SK-N-SH treated with all-trans-retinoic acid at 6 μM for 48 hours (cell line): ENCODE data around the gene HAAO.

ENCODE experiments used
- ATAC-seq: fragments of 200-7000 bp; cut with Tn5 transposase; 3 replicates; pipeline ENCODE4 v1.9.1; 2020; ENCODE audit warnings: mild to moderate bottlenecking, moderate library complexity
- BACH2 ChIP-seq: fragments of 250-450 bp; sonication (Bioruptor Pico); IDR thresholded peaks from 2 replicates; pipeline ENCODE4 v1.9.0; 2021; ENCODE audit warnings: mild to moderate bottlenecking, borderline replicate concordance
- CSDC2 ChIP-seq: fragments of 250-450 bp; sonication (Bioruptor Pico); IDR thresholded peaks from 2 replicates; pipeline ENCODE4 v1.5.0; 2020; ENCODE audit warnings: mild to moderate bottlenecking, moderate library complexity
- ESRRG ChIP-seq: fragments of 250-450 bp; sonication (Bioruptor Pico); IDR thresholded peaks from 2 replicates; pipeline ENCODE4 v1.6.1; 2021; ENCODE audit warnings: mild to moderate bottlenecking
- GLIS3 ChIP-seq: fragments of 250-450 bp; sonication (Bioruptor Pico); IDR thresholded peaks from 2 replicates; pipeline ENCODE4 v1.5.0; 2020; ENCODE audit warnings: mild to moderate bottlenecking, moderate library complexity
- ISL1 ChIP-seq: fragments of 250-450 bp; sonication (Bioruptor Pico); IDR thresholded peaks from 2 replicates; pipeline ENCODE4 v2.1.2; 2022; ENCODE audit warnings: mild to moderate bottlenecking, moderate library complexity
- OSR1 ChIP-seq: fragments of 250-450 bp; sonication (Bioruptor Pico); IDR thresholded peaks from 2 replicates; pipeline ENCODE4 v1.8.0; 2022; ENCODE audit warnings: moderate library complexity, mild to moderate bottlenecking, inconsistent platforms
- RARB ChIP-seq: fragments of 250-450 bp; sonication (Bioruptor Pico); IDR thresholded peaks from 2 replicates; pipeline ENCODE4 v1.8.0; 2021; ENCODE audit warnings: mild to moderate bottlenecking, moderate library complexity
- TOX ChIP-seq: fragments of 250-450 bp; sonication (Bioruptor Pico); IDR thresholded peaks from 2 replicates; pipeline ENCODE4 v1.8.0; 2021; ENCODE audit warnings: mild to moderate bottlenecking, moderate library complexity, borderline replicate concordance
- ZC3H10 ChIP-seq: fragments of 250-450 bp; sonication (Bioruptor Pico); IDR thresholded peaks from 2 replicates; pipeline ENCODE4 v1.5.1; 2021; ENCODE audit warnings: mild to moderate bottlenecking, moderate library complexity
- ZFP3 ChIP-seq: fragments of 250-450 bp; sonication (Bioruptor Pico); IDR thresholded peaks from 2 replicates; pipeline ENCODE4 v1.5.0; 2020; ENCODE audit warnings: mild to moderate bottlenecking, moderate library complexity
- ZFP30 ChIP-seq: fragments of 450-650 bp; formaldehyde crosslinking; IDR thresholded peaks from 2 replicates; pipeline ENCODE4 v1.5.0; 2022; ENCODE audit warnings: mild to moderate bottlenecking, moderate library complexity
- ZNF565 ChIP-seq: fragments of 450-650 bp; formaldehyde crosslinking; conservative IDR thresholded peaks from 2 replicates; pipeline ENCODE4 v1.5.0; 2020; ENCODE audit warnings: low read depth, mild to moderate bottlenecking, moderate library complexity
- ZNF70 ChIP-seq: fragments of 450-650 bp; formaldehyde crosslinking; IDR thresholded peaks from 2 replicates; pipeline ENCODE4 v1.5.0; 2020; ENCODE audit warnings: mild to moderate bottlenecking, moderate library complexity
- ZNF8 ChIP-seq: fragments of 450-650 bp; formaldehyde crosslinking; IDR thresholded peaks from 2 replicates; pipeline ENCODE4 v1.5.0; 2020; ENCODE audit warnings: mild to moderate bottlenecking, moderate library complexity
- TF ChIP-seq, protein P1 (sequence below): fragments of 250-450 bp; sonication (Bioruptor Pico); IDR thresholded peaks from 2 replicates; pipeline ENCODE4 v1.5.1; 2021; ENCODE audit warnings: mild to moderate bottlenecking, moderate library complexity
- TF ChIP-seq, protein P2 (sequence below): fragments of 250-450 bp; sonication (Bioruptor Pico); IDR thresholded peaks from 2 replicates; pipeline ENCODE4 v1.5.1; 2020; ENCODE audit warnings: low read depth, mild to moderate bottlenecking, moderate library complexity
- TF ChIP-seq, protein P3 (sequence below): fragments of 250-450 bp; sonication (Bioruptor Pico); IDR thresholded peaks from 2 replicates; pipeline ENCODE4 v1.5.0; 2020; ENCODE audit warnings: mild to moderate bottlenecking, moderate library complexity
- TF ChIP-seq, protein P4 (sequence below): fragments of 250-450 bp; sonication (Bioruptor Pico); IDR thresholded peaks from 2 replicates; pipeline ENCODE4 v1.8.0; 2020; ENCODE audit warnings: mild to moderate bottlenecking, moderate library complexity, borderline replicate concordance

HAAO gene

DNA sequence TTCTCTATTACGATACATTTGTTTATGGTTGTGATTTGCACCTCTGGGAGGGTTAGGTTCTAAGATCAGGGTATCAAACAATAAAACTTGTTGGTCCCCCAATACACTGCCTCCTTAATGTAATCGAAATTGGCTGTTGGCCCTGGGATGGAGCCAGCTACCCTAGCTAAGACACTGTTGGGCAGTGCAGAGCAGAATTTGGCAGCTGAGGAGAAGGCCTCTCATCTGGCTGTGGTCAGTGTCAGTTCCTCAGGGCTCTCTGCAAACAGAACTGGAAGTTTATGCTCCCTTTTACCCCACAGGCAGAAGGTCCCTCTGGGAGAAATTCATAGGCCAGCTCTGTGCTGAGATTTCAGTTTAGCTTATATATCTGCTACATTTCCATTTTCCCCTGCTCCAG lies 8.6 kb upstream of the HAAO start:
- peak; percentile 60 for ATAC-seq
- TF ChIP-seq TOX (no peak), ZFP3 (no peak), BACH2 (CRISPR knock-in tag) (no peak), ZFP30 (no peak)
- TF ChIP-seq, protein P1, sequence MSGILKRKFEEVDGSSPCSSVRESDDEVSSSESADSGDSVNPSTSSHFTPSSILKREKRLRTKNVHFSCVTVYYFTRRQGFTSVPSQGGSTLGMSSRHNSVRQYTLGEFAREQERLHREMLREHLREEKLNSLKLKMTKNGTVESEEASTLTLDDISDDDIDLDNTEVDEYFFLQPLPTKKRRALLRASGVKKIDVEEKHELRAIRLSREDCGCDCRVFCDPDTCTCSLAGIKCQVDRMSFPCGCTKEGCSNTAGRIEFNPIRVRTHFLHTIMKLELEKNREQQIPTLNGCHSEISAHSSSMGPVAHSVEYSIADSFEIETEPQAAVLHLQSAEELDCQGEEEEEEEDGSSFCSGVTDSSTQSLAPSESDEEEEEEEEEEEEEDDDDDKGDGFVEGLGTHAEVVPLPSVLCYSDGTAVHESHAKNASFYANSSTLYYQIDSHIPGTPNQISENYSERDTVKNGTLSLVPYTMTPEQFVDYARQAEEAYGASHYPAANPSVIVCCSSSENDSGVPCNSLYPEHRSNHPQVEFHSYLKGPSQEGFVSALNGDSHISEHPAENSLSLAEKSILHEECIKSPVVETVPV (CRISPR knock-in tag): no peak
- TF ChIP-seq, protein P2, sequence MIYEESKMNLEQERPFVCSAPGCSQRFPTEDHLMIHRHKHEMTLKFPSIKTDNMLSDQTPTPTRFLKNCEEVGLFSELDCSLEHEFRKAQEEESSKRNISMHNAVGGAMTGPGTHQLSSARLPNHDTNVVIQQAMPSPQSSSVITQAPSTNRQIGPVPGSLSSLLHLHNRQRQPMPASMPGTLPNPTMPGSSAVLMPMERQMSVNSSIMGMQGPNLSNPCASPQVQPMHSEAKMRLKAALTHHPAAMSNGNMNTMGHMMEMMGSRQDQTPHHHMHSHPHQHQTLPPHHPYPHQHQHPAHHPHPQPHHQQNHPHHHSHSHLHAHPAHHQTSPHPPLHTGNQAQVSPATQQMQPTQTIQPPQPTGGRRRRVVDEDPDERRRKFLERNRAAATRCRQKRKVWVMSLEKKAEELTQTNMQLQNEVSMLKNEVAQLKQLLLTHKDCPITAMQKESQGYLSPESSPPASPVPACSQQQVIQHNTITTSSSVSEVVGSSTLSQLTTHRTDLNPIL (CRISPR knock-in tag): no peak
- TF ChIP-seq, all 23 proteins: peak for 0

DNA sequence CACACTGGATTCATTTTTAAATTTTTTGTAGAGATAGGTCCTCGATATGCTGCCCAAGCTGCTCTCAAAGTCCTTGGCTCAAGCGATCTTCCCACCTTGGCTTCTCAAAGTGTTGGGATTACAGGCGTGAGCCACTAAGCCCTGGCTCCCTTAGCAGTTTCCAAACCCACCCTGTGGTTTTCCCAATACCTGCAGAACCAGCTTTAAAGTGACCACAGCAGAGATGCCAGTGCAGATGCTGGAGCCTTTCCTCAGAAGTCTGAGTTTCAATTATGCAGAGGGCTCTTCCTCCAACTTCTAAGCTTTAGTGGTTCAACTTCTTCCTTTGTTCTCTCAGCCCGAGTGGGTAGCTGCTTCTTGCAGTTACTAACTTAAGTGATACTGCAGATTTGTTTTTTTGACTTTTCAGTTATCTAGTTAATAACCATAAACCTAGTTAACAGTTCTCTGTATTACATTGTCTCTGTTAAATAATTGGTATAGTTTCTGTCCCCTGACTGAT lies 8.1 kb upstream of the HAAO start:
- TF ChIP-seq, protein P1 (CRISPR knock-in tag): no peak
- TF ChIP-seq, protein P3, sequence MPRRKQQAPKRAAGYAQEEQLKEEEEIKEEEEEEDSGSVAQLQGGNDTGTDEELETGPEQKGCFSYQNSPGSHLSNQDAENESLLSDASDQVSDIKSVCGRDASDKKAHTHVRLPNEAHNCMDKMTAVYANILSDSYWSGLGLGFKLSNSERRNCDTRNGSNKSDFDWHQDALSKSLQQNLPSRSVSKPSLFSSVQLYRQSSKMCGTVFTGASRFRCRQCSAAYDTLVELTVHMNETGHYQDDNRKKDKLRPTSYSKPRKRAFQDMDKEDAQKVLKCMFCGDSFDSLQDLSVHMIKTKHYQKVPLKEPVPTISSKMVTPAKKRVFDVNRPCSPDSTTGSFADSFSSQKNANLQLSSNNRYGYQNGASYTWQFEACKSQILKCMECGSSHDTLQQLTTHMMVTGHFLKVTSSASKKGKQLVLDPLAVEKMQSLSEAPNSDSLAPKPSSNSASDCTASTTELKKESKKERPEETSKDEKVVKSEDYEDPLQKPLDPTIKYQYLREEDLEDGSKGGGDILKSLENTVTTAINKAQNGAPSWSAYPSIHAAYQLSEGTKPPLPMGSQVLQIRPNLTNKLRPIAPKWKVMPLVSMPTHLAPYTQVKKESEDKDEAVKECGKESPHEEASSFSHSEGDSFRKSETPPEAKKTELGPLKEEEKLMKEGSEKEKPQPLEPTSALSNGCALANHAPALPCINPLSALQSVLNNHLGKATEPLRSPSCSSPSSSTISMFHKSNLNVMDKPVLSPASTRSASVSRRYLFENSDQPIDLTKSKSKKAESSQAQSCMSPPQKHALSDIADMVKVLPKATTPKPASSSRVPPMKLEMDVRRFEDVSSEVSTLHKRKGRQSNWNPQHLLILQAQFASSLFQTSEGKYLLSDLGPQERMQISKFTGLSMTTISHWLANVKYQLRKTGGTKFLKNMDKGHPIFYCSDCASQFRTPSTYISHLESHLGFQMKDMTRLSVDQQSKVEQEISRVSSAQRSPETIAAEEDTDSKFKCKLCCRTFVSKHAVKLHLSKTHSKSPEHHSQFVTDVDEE (CRISPR knock-in tag): no peak
- TF ChIP-seq ISL1 (CRISPR knock-in tag): no peak
- TF ChIP-seq ZNF565 (CRISPR knock-in tag): no peak
- TF ChIP-seq, protein P2 (CRISPR knock-in tag): no peak
- no peak for TF ChIP-seq ZNF70 (CRISPR knock-in tag)
- no peak for TF ChIP-seq BACH2 (CRISPR knock-in tag)
- no peak for TF ChIP-seq ZC3H10 (CRISPR knock-in tag)
- TF ChIP-seq, all 23 proteins: peak for 0
- no peak for ATAC-seq

DNA sequence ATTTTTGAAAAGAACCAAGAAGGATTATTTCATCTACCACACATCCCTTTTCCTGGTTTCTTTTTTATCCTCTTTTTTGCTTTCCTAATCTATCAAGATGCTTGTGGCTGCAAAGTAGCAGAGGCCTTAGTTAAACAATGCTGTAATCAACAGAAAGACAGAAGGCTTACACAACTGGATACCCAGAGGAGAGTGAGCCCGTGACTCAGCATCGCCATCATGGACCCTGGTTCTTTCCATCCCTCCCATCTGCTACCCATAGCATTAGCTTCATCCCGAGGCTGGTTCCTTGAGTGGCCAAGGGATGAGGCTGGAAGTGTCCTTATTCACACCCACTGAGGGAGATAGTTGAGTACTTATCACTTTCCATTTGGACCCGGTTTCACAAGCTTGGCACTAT lies 7.5 kb upstream of the HAAO start:
- no peak for ATAC-seq
- TF ChIP-seq OSR1 (CRISPR knock-in tag): no peak
- no peak for TF ChIP-seq ZNF8 (CRISPR knock-in tag)
- TF ChIP-seq ZNF70 (CRISPR knock-in tag): no peak
- TF ChIP-seq ZNF565 (CRISPR knock-in tag): no peak
- no peak for TF ChIP-seq ESRRG (CRISPR knock-in tag)
- TF ChIP-seq ZFP30: no peak
- TF ChIP-seq, protein P3 (CRISPR knock-in tag): no peak
- no peak for TF ChIP-seq RARB (CRISPR knock-in tag)
- TF ChIP-seq, all 23 proteins: peak for 0

DNA sequence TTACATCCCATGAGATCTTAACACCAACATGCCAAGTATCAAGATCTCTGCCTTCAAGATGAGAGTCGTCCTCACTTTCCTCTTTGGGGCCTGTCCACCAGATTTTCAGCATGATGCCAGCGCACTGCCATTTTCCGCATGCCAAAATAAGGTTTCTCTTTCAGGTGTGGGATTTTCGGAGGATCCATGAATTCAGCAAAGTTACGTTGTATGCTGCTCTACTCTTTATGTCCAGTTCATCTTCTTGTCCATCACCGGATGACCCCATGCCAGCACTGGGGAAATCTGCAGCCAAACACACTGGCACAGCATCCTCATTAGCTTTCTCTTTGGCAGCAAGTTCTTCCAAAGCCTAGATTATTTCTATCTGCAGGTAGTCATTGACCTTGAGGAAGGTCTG lies 4.9 kb upstream of the HAAO start:
- ATAC-seq: no peak
- TF ChIP-seq, protein P4, sequence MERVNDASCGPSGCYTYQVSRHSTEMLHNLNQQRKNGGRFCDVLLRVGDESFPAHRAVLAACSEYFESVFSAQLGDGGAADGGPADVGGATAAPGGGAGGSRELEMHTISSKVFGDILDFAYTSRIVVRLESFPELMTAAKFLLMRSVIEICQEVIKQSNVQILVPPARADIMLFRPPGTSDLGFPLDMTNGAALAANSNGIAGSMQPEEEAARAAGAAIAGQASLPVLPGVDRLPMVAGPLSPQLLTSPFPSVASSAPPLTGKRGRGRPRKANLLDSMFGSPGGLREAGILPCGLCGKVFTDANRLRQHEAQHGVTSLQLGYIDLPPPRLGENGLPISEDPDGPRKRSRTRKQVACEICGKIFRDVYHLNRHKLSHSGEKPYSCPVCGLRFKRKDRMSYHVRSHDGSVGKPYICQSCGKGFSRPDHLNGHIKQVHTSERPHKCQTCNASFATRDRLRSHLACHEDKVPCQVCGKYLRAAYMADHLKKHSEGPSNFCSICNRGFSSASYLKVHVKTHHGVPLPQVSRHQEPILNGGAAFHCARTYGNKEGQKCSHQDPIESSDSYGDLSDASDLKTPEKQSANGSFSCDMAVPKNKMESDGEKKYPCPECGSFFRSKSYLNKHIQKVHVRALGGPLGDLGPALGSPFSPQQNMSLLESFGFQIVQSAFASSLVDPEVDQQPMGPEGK (CRISPR knock-in tag): no peak
- TF ChIP-seq ZC3H10 (CRISPR knock-in tag) (no peak), RARB (CRISPR knock-in tag) (no peak), ZNF565 (CRISPR knock-in tag) (no peak), CSDC2 (CRISPR knock-in tag) (no peak), ZNF8 (CRISPR knock-in tag) (no peak), TOX (no peak), GLIS3 (CRISPR knock-in tag) (no peak), ZFP3 (no peak)
- TF ChIP-seq, protein P3 (CRISPR knock-in tag): no peak
